NT2/D1 (cell line): ENCODE results near the gene PLEKHG7.

ENCODE experiments used
- SUZ12 ChIP-seq: IDR thresholded peaks from 2 replicates; pipeline ENCODE4 v1.6.1; 2011; ENCODE audit not compliant: insufficient read length, insufficient read depth; ENCODE audit errors: extremely low read depth
- YY1 ChIP-seq: IDR thresholded peaks from 2 replicates; pipeline ENCODE4 v1.6.1; 2011; ENCODE audit not compliant: insufficient read length, insufficient read depth

- TF ChIP-seq YY1 (no peak), SUZ12 (no peak)
Observed at GRCh38 chr12:92702754-92703679, at the start of gene PLEKHG7.
